ENCODE measurements around the gene HSPBP1. TPM values are rescaled to one million over a fixed set of nuclear protein-coding genes. Genes with fewer than 3 reads are reported as not detected.
"Not testable (repeated sequence)": the region's sequence is repeated elsewhere in the genome, so short reads cannot be mapped to it uniquely, and the experiment has no call there.

The HSPBP1 gene, protein sequence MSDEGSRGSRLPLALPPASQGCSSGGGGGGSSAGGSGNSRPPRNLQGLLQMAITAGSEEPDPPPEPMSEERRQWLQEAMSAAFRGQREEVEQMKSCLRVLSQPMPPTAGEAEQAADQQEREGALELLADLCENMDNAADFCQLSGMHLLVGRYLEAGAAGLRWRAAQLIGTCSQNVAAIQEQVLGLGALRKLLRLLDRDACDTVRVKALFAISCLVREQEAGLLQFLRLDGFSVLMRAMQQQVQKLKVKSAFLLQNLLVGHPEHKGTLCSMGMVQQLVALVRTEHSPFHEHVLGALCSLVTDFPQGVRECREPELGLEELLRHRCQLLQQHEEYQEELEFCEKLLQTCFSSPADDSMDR
- total RNA-seq: 10.4 TPM

- Histone ChIP-seq H3K27me3 (ENCODE audit: control insufficient read depth in 3 of 3, insufficient read depth in 3 of 3, low read length in 3 of 3) (peaks cover 0 to 13% (median 7%) of the 10 kb centered on the region in 3 donors), H3K4me1 (ENCODE audit: control insufficient read depth in 3 of 3, insufficient read depth in 3 of 3, low read length in 3 of 3) (peaks cover 8 to 15% (median 14%) of the 10 kb centered on the region in 3 donors), H3K27ac (ENCODE audit: low read depth, low read length) (peak within 1 kb of the TSS; percentile 81)
Measured at GRCh38 chr19:55279770-55280643, at the start of gene HSPBP1. TSS of gene HSPBP1 (minus strand) at chr19:55280110. CDS start at chr19:55279608, 502 bp downstream.

GRCh38 chr19:55328774-55329318 is 48.9 kb upstream of the HSPBP1 start:
- peaks cover 3 to 10% (median 7%) of the 10 kb centered on the region in 3 donors for H3K27me3 ChIP-seq (ENCODE audit: control insufficient read depth in 3 of 3, insufficient read depth in 3 of 3, low read length in 3 of 3)
- H3K36me3 ChIP-seq (ENCODE audit: control insufficient read depth in 3 of 3, insufficient read depth in 3 of 3, low read length in 3 of 3); H3K9me3 ChIP-seq (ENCODE audit: control insufficient read depth in 3 of 3, low read length in 3 of 3); H3K27ac ChIP-seq (ENCODE audit: low read depth, low read length); H3K4me1 ChIP-seq (ENCODE audit: control insufficient read depth in 3 of 3, insufficient read depth in 3 of 3, low read length in 3 of 3); H3K4me3 ChIP-seq (ENCODE audit: low read length in 3 of 3); H3K9ac ChIP-seq (ENCODE audit: low read depth in 1 of 3, low read length in 3 of 3): not testable (repeated sequence)

More at GRCh38 chr19:55279770-55280643, at the start of gene HSPBP1:
- Histone ChIP-seq H3K9me3 (ENCODE audit: control insufficient read depth in 3 of 3, low read length in 3 of 3) (no peaks in the 10 kb centered on the region), H3K36me3 (ENCODE audit: control insufficient read depth in 3 of 3, insufficient read depth in 3 of 3, low read length in 3 of 3) (peaks cover 11 to 25% (median 18%) of the 10 kb centered on the region in 3 donors), H3K9ac (ENCODE audit: low read depth in 1 of 3, low read length in 3 of 3) (peak within 1 kb of the TSS; percentile 74 to 86 (median 84)), H3K4me3 (ENCODE audit: low read length in 3 of 3) (peak within 1 kb of the TSS; percentile 96 to 99 (median 98))

- H3K4me3 ChIP-seq (ENCODE audit: low read length in 3 of 3): no peak within 1 kb of the TSS
Measured at GRCh38 chr19:55325172-55325571, 45.3 kb upstream of the HSPBP1 start, which contains the start of gene TMEM150B. TSS of gene TMEM150B (minus strand) at chr19:55325341. CDS start at chr19:55321036, 4,305 bp downstream.

DNA sequence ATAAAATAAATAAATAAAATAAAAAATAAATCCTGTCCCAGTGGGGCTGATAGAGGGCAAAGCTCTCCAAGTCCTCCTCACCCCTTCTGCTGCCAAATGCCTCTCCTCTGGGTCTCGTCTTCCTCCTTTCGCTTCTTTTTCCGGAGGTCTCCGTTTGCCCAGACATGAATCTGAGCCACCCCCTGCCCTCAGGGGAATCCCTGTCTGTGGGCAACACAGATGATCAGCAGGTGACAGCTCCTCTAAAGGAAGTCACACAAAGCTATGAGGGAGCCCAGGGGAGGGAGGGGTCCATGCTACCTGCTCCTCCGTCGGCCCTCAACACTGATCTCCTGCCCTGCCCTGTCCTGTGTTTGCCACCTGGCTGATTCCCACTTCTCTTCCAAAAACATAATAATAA is 44.8 kb upstream of the HSPBP1 start:
- no peak overlapping the region for H3K9ac ChIP-seq (ENCODE audit: low read depth in 1 of 3, low read length in 3 of 3)
- peaks cover 0 to 4% (median 0%) of the 10 kb centered on the region in 3 donors for H3K4me1 ChIP-seq (ENCODE audit: control insufficient read depth in 3 of 3, insufficient read depth in 3 of 3, low read length in 3 of 3)
- H3K9me3 ChIP-seq (ENCODE audit: control insufficient read depth in 3 of 3, low read length in 3 of 3): no peaks in the 10 kb centered on the region
- no peaks in the 10 kb centered on the region for H3K36me3 ChIP-seq (ENCODE audit: control insufficient read depth in 3 of 3, insufficient read depth in 3 of 3, low read length in 3 of 3)
- peaks cover 0 to 14% (median 11%) of the 10 kb centered on the region in 3 donors for H3K27me3 ChIP-seq (ENCODE audit: control insufficient read depth in 3 of 3, insufficient read depth in 3 of 3, low read length in 3 of 3)
- H3K27ac ChIP-seq (ENCODE audit: low read depth, low read length): peak overlapping the region; percentile 69
- H3K4me3 ChIP-seq (ENCODE audit: low read length in 3 of 3): no peak overlapping the region

More at GRCh38 chr19:55325172-55325571, 45.3 kb upstream of the HSPBP1 start, which contains the start of gene TMEM150B:
- Histone ChIP-seq H3K36me3 (ENCODE audit: control insufficient read depth in 3 of 3, insufficient read depth in 3 of 3, low read length in 3 of 3) (no peaks in the 10 kb centered on the region), H3K9me3 (ENCODE audit: control insufficient read depth in 3 of 3, low read length in 3 of 3) (no peaks in the 10 kb centered on the region), H3K9ac (ENCODE audit: low read depth in 1 of 3, low read length in 3 of 3) (no peak within 1 kb of the TSS), H3K27me3 (ENCODE audit: control insufficient read depth in 3 of 3, insufficient read depth in 3 of 3, low read length in 3 of 3) (peaks cover 0 to 10% (median 8%) of the 10 kb centered on the region in 3 donors), H3K4me1 (ENCODE audit: control insufficient read depth in 3 of 3, insufficient read depth in 3 of 3, low read length in 3 of 3) (peaks cover 0 to under 1% (median 0%) of the 10 kb centered on the region in 3 donors), H3K27ac (ENCODE audit: low read depth, low read length) (peak within 1 kb of the TSS; percentile 69)

DNA sequence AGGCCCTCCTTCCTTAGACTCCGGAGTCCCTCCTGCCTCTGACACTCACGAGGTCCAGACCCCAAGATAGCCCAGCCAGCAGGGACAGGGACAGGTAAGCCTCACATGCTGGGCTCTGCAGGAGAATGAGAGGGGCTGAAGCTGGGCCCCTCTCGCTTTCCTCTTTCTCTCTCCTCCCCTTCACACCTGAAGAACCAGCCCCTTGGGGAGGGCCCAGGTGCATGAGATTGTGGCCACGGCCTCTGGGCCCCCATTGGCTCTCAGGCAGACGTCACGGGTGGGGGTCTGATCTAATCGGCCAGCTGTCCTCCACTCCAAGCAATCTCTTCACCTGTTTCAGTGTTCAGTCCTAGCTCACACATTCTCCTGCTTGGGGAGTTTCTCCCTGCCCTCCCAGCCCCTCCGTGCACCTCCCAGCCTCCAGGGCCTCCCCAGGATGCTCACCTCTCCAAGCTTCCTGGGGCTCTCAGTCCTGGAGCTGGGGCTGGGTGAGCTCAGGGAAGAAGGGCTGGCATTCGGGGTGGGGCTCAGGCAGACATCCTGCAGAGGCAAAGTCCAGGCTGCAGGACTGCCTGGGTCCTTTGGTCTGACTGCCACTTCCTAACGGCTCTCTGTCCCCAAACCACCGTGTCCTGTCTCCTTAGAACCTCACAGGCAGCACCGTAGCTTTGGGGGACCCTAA is 42.4 kb upstream of the HSPBP1 start:
- Histone ChIP-seq H3K9me3 (ENCODE audit: control insufficient read depth in 3 of 3, low read length in 3 of 3) (no peaks in the 10 kb centered on the region), H3K27me3 (ENCODE audit: control insufficient read depth in 3 of 3, insufficient read depth in 3 of 3, low read length in 3 of 3) (peaks cover 0 to 14% (median 12%) of the 10 kb centered on the region in 3 donors), H3K27ac (ENCODE audit: low read depth, low read length) (no peak overlapping the region), H3K4me3 (ENCODE audit: low read length in 3 of 3) (no peak overlapping the region), H3K9ac (ENCODE audit: low read depth in 1 of 3, low read length in 3 of 3) (no peak overlapping the region), H3K36me3 (ENCODE audit: control insufficient read depth in 3 of 3, insufficient read depth in 3 of 3, low read length in 3 of 3) (no peaks in the 10 kb centered on the region), H3K4me1 (ENCODE audit: control insufficient read depth in 3 of 3, insufficient read depth in 3 of 3, low read length in 3 of 3) (peaks cover 0 to 4% (median 0%) of the 10 kb centered on the region in 3 donors)

DNA sequence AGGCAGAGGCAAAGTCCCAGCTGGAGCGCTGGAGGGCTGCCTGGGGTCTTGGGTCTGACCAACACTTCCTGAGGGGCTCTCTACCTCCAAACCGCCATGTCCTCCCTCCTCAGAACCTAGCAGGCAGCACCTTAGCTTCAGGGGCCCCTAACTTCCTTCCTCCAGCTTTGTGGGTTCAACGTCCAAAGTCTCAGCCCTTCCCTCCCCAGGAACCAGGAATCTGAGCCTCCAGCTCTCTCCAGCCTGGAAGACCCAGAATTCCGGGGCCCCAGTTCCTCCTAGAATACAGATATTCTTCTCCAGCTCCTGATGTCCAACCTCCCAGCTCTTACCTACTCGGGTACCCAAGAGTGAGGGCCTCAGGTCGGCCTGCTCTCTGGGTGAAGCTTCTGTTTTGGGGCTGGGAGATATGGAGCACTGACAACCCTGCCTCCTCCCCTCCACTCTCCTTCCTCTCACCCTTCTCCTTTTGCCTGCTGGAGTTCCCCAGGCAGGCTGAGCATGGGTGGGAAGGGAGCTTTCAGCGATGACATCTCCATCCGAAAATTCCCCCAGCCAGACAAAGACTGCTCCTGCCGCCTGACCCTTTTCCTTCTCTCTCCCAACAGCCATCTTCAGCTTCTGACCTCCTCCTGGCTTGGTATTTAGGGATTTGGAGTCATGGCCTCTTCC is 41.7 kb upstream of the HSPBP1 start:
- H3K9me3 ChIP-seq (ENCODE audit: control insufficient read depth in 3 of 3, low read length in 3 of 3): no peaks in the 10 kb centered on the region
- H3K27ac ChIP-seq (ENCODE audit: low read depth, low read length): no peak overlapping the region
- no peak overlapping the region for H3K4me3 ChIP-seq (ENCODE audit: low read length in 3 of 3)
- no peaks in the 10 kb centered on the region for H3K36me3 ChIP-seq (ENCODE audit: control insufficient read depth in 3 of 3, insufficient read depth in 3 of 3, low read length in 3 of 3)
- peaks cover 0 to 4% (median 0%) of the 10 kb centered on the region in 3 donors for H3K4me1 ChIP-seq (ENCODE audit: control insufficient read depth in 3 of 3, insufficient read depth in 3 of 3, low read length in 3 of 3)
- peaks cover 0 to 14% (median 12%) of the 10 kb centered on the region in 3 donors for H3K27me3 ChIP-seq (ENCODE audit: control insufficient read depth in 3 of 3, insufficient read depth in 3 of 3, low read length in 3 of 3)
- H3K9ac ChIP-seq (ENCODE audit: low read depth in 1 of 3, low read length in 3 of 3): no peak overlapping the region

DNA sequence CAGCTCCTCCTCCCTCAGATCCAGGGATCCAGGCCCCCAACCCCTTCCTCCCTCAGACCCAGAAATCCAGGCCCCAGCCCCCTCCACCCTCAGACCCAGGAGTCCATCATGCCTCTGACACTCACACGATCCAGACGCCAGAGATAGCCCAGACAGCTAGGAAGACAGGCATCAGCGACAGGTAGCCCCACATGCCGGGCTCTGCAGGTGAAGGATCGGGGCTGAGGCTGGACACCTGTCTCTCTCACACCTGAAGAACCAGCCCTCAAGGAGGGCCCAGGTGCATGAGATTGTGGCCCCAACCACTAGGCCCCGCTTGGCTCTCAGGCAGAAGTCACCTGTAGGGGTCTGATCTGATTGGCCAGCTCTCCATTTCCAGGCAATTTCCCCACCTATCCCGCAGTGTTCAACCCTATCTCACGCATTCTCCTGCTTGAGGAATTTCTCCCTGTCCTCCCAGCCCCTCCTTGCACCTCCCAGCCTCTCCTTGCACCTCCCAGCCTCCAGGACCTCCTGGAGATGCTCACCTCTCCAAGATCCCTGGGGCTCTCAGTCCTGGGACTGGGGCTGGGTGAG is 41.0 kb upstream of the HSPBP1 start:
- no peaks in the 10 kb centered on the region for H3K36me3 ChIP-seq (ENCODE audit: control insufficient read depth in 3 of 3, insufficient read depth in 3 of 3, low read length in 3 of 3)
- no peak overlapping the region for H3K27ac ChIP-seq (ENCODE audit: low read depth, low read length)
- peaks cover 0 to 4% (median 0%) of the 10 kb centered on the region in 3 donors for H3K4me1 ChIP-seq (ENCODE audit: control insufficient read depth in 3 of 3, insufficient read depth in 3 of 3, low read length in 3 of 3)
- H3K9ac ChIP-seq (ENCODE audit: low read depth in 1 of 3, low read length in 3 of 3): no peak overlapping the region
- H3K9me3 ChIP-seq (ENCODE audit: control insufficient read depth in 3 of 3, low read length in 3 of 3): no peaks in the 10 kb centered on the region
- H3K27me3 ChIP-seq (ENCODE audit: control insufficient read depth in 3 of 3, insufficient read depth in 3 of 3, low read length in 3 of 3): peaks cover 0 to 14% (median 12%) of the 10 kb centered on the region in 3 donors
- H3K4me3 ChIP-seq (ENCODE audit: low read length in 3 of 3): no peak overlapping the region

GRCh38 chr19:55319785-55320184 is 39.9 kb upstream of the HSPBP1 start:
- no peaks in the 10 kb centered on the region for H3K36me3 ChIP-seq (ENCODE audit: control insufficient read depth in 3 of 3, insufficient read depth in 3 of 3, low read length in 3 of 3)
- H3K9me3 ChIP-seq (ENCODE audit: control insufficient read depth in 3 of 3, low read length in 3 of 3): no peaks in the 10 kb centered on the region
- H3K27me3 ChIP-seq (ENCODE audit: control insufficient read depth in 3 of 3, insufficient read depth in 3 of 3, low read length in 3 of 3): peaks cover 0 to 14% (median 12%) of the 10 kb centered on the region in 3 donors
- no peak overlapping the region for H3K27ac ChIP-seq (ENCODE audit: low read depth, low read length)
- H3K4me1 ChIP-seq (ENCODE audit: control insufficient read depth in 3 of 3, insufficient read depth in 3 of 3, low read length in 3 of 3): peaks cover 0 to 4% (median 0%) of the 10 kb centered on the region in 3 donors
- H3K9ac ChIP-seq (ENCODE audit: low read depth in 1 of 3, low read length in 3 of 3): peak overlapping the region in 1 of 3 donors; percentile 25
- H3K4me3 ChIP-seq (ENCODE audit: low read length in 3 of 3): no peak overlapping the region

Measured in skeletal muscle tissue (tissue), 4 donors.